SK-N-MC (cell line): ENCODE measurements around the gene PLAU.
"Not testable (repeated sequence)": the region's sequence is repeated elsewhere in the genome, so short reads cannot be mapped to it uniquely, and the experiment has no call there.

Experiments used
- DNase-seq: peaks from one replicate; pipeline ENCODE4 v3.0.0-alpha.2; 2011; ENCODE audit warnings: low read depth, low spot score
- H3K27ac ChIP-seq: fragments of 200-600 bp; sonication (generic); 2 replicates; pipeline ENCODE4 v1.5.1; 2016; ENCODE audit warnings: mixed run types
- H3K36me3 ChIP-seq: fragments of 200-600 bp; sonication (generic); 2 replicates; pipeline ENCODE4 v1.6.1; 2017; ENCODE audit warnings: antibody characterized with exemption, low read length, mixed read lengths; ENCODE audit not compliant: insufficient read depth
- H3K4me3 ChIP-seq: fragments of 200-600 bp; sonication (generic); 2 replicates; pipeline ENCODE4 v1.5.1; 2016
- H3K9ac ChIP-seq: fragments of 200-600 bp; sonication (generic); 2 replicates; pipeline ENCODE4 v1.8.0; 2017; ENCODE audit warnings: mixed run types, mixed read lengths; ENCODE audit not compliant: insufficient read length
- H3K9me3 ChIP-seq: fragments of 200-600 bp; sonication (generic); 2 replicates; pipeline ENCODE4 v1.6.1; 2017; ENCODE audit warnings: low read depth, mild to moderate bottlenecking, antibody characterized with exemption, low read length, moderate library complexity, mixed read lengths
- EZH2 ChIP-seq: fragments of 200-600 bp; sonication (generic); IDR thresholded peaks from one replicate; pipeline ENCODE4 v1.6.1; 2017; ENCODE audit warnings: antibody characterized with exemption
- FOXP2 ChIP-seq: optimal IDR thresholded peaks from 2 replicates; pipeline ENCODE3; 2011; ENCODE audit warnings: mild to moderate bottlenecking, moderate library complexity; ENCODE audit not compliant: insufficient read depth; ENCODE audit errors: extremely low read length, control extremely low read depth
- POLR2AphosphoS5 ChIP-seq: IDR thresholded peaks from 2 replicates; pipeline ENCODE4 v1.6.1; 2012; ENCODE audit warnings: mild to moderate bottlenecking, low read depth, low read length, borderline replicate concordance

PLAU gene

GRCh38 chr10:73911553-73912004 lies 647 bp downstream of the PLAU start:
- peak overlapping the region; percentile 71 for H3K4me3 ChIP-seq
- no peaks in the 10 kb centered on the region for H3K36me3 ChIP-seq
- no peak overlapping the region for H3K9ac ChIP-seq
- no peak overlapping the region for H3K27ac ChIP-seq
- no peak for DNase-seq
- TF ChIP-seq POLR2AphosphoS5 (no peak), FOXP2 (no peak), EZH2 (no peak)
- H3K9me3 ChIP-seq, result no peaks in the 10 kb centered on the region

DNA sequence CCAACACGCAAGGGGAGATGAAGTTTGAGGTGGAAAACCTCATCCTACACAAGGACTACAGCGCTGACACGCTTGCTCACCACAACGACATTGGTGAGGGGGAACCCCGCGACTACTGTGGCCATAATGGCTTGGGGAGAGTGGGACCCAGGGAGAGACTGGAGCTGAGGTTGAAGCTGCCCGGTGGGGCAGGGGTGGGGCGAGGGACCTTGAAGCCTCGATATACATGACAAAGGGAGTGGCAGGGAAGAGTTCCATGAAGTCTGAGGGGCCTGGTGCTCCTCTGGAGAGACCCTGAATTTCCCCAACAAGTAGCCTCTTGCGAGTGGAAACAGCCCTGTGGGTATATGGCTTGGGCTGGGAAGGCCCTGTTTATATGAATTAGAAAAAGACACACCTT lies 3.1 kb downstream of the PLAU start:
- no peaks in the 10 kb centered on the region for H3K36me3 ChIP-seq
- H3K9ac ChIP-seq, result no peak overlapping the region
- H3K4me3 ChIP-seq, result no peak overlapping the region

DNA sequence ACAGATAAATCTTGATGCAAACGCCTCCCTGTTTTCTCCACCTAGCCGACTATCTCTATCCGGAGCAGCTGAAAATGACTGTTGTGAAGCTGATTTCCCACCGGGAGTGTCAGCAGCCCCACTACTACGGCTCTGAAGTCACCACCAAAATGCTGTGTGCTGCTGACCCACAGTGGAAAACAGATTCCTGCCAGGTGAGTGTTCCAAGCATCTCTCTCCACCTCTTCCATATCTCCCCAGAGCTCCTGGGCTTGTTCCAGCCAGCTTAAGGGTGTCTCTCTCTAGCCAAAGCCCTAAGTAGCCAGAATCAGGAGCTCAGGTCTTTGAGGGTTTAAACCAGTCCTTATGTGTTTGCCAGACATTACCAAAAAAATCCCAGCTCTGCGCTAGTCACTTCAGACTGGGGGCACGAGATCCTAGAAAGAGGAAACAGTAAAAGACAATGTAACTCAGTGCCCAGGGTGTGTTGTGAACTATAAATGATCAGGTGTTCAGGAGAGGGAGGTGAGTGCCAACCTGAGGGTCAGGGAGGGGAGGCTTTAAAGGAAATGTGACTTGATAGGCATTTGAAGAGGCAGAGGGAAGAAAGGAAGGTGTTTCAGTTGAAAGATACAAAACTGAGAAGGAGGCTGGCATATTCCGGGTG lies 4.4 kb downstream of the PLAU start:
- Histone ChIP-seq H3K9me3 (no peaks in the 10 kb centered on the region), H3K4me3 (no peak overlapping the region), H3K9ac (no peak overlapping the region), H3K36me3 (no peaks in the 10 kb centered on the region), H3K27ac (no peak overlapping the region)
- DNase-seq, result no peak
- TF ChIP-seq POLR2AphosphoS5 (no peak), FOXP2 (no peak), EZH2 (no peak)

More for the DNA sequence above, 3.1 kb downstream of the PLAU start:
- no peak for DNase-seq
- H3K9me3 ChIP-seq, result no peaks in the 10 kb centered on the region
- TF ChIP-seq POLR2AphosphoS5, result no peak
- TF ChIP-seq FOXP2, result no peak
- TF ChIP-seq EZH2, result no peak
- no peak overlapping the region for H3K27ac ChIP-seq

- Histone ChIP-seq H3K27ac (no peak overlapping the region), H3K4me3 (no peak overlapping the region), H3K36me3 (no peaks in the 10 kb centered on the region), H3K9ac (no peak overlapping the region), H3K9me3 (no peaks in the 10 kb centered on the region)
- TF ChIP-seq POLR2AphosphoS5, result no peak
- no peak for TF ChIP-seq FOXP2
- no peak for TF ChIP-seq EZH2
- no peak for DNase-seq
Measured at GRCh38 chr10:73916761-73917470, 6.0 kb downstream of the PLAU start.

DNA sequence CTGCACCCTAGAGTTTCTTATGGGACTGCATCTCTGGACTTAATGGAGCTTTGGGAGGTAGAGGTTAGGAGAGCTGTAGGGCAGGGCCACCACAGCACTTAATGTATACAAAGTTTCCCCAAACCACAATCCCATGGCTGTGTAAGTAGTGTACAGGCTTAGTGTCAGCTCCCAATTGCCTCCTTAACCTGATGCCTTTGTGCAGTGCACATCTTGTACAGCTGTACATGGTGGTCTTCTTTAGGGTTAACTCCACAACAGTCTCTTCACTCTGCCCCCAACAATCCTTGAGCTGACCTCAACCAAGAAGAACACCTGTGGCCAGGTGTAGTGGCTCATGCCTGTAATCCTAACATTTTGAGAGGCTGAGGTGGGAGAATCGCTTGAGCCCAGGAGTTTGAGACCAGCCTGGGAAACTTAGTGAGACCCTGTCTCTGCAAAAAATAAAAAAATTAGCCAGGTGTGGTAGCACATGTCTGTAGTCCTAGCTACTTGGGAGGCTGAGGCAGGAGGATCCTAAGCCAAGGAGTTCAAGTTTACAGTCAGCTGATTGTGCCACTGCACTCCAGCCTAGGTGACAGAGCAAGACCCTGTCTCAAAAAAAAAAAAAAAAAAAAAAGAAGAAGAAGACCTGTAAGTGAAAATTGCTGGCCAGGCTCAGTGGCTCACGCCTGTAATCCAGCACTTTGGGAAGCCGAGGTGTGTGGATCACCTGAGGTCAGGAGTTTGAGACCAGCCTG lies 6.8 kb downstream of the PLAU start:
- no peak for DNase-seq
- no peaks in the 10 kb centered on the region for H3K36me3 ChIP-seq
- H3K27ac ChIP-seq, result no peak overlapping the region
- no peaks in the 10 kb centered on the region for H3K9me3 ChIP-seq
- TF ChIP-seq EZH2 (no peak), FOXP2 (no peak), POLR2AphosphoS5 (no peak)
- no peak overlapping the region for H3K9ac ChIP-seq
- H3K4me3 ChIP-seq, result no peak overlapping the region

DNA sequence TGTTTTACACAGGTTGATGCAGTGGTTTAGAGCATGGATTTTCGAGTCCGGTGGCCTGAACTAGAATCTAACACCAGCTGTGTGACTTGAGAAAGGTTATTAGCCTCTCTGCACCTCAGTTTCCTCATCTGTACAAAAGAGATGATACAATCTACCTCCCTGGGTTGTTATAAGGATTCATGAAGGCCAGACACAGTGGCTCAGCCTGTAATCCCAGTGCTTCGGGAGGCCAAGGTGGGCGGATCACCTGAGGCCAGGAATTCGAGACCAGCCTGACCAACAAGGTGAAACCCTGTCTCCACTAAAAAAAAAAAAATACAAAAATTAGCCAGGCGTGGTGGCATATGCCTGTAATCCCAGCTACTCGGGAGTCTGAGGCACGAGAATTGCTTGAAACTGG lies 8.5 kb downstream of the PLAU start:
- H3K4me3 ChIP-seq, H3K36me3 ChIP-seq, H3K27ac ChIP-seq, H3K9ac ChIP-seq, DNase-seq, H3K9me3 ChIP-seq: not testable (repeated sequence)

- Histone ChIP-seq H3K9me3 (no peaks in the 10 kb centered on the region), H3K9ac (no peak overlapping the region), H3K27ac (no peak overlapping the region), H3K36me3 (no peaks in the 10 kb centered on the region), H3K4me3 (no peak overlapping the region)
- DNase-seq, result no peak
- TF ChIP-seq POLR2AphosphoS5 (no peak), FOXP2 (no peak), EZH2 (no peak)
Measured at GRCh38 chr10:73920089-73920488, 9.2 kb downstream of the PLAU start.

DNA sequence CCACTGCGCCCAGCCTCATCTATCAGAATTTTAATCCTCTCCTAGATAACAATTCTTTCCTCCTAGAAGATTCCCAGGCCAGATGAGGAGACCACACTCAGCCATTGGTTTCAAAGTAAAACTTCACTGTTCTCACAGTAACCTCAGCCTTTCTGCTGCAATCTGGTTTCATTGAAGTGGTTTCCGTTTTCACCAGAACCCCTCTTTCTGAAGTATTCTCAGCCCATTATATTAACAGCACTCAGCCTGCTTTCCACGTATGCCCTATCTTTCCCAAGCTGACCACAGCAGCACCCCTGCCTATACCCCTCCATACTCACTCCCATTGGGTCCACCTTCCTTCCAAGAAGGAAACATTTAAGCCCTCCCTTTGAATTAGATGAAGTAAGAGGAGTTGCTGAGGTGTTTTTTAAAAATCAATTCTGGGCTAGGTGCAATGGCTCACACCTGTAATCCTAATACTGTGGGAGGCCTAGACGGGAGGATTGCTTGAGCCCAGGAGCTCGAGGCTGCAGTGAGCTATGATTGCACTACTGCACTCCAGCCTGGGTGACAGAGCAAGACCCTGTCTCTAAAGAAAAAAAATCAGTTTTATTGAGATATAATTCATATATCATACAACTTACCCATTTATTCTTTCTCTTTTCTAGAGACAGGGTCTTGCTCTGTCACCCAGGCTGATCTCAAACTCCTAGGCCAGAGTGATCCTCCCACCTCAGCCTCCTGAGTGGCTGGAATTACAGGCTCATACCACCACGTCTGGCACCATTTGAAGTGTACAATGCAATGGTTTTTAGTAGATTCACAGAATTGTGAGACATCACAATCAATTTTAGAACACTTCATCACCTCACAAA lies 11.3 kb downstream of the PLAU start:
- Histone ChIP-seq H3K36me3 (no peaks in the 10 kb centered on the region), H3K27ac (no peak overlapping the region), H3K9me3 (no peaks in the 10 kb centered on the region), H3K4me3 (no peak overlapping the region), H3K9ac (no peak overlapping the region)
- no peak for DNase-seq
- no peak for TF ChIP-seq EZH2
- no peak for TF ChIP-seq POLR2AphosphoS5
- TF ChIP-seq FOXP2, result no peak
